ENCODE data around the gene ZNF69.

DNA sequence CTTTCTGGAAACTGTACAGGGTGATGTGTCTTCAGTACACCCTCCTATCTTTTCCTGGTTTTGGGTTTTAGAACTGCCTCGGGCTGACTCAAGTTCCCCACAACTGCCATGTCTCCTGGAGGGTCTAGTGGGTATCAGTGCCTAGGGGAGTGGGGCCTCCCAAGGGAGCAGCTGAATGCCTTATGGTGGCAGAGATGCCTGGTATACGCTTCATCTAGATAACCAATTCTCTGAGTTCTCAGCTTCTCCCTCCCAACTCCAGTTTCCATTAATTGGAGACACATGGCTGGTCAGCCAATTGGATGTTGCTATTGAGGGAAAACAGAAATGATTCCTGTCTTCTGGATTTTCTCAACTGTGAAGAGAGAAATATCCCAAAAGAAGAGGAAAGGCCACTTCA is 26.3 kb upstream of the ZNF69 start:
- TF ChIP-seq, protein P1, sequence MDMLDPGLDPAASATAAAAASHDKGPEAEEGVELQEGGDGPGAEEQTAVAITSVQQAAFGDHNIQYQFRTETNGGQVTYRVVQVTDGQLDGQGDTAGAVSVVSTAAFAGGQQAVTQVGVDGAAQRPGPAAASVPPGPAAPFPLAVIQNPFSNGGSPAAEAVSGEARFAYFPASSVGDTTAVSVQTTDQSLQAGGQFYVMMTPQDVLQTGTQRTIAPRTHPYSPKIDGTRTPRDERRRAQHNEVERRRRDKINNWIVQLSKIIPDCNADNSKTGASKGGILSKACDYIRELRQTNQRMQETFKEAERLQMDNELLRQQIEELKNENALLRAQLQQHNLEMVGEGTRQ (IDR thresholded peaks at IDR 0.05; ENCODE audit: low read depth, low read length), result no peak
- TF ChIP-seq MAFK (IDR thresholded peaks at IDR 0.05; ENCODE audit: low read depth, low read length), result no peak
- no peak for TF ChIP-seq CTCF (conservative IDR thresholded peaks at IDR 0.05; ENCODE audit: low read depth, low read length)
- no peak for TF ChIP-seq RAD21 (IDR thresholded peaks at IDR 0.05; ENCODE audit: low read length)
- TF ChIP-seq POLR2A (IDR thresholded peaks at IDR 0.05; ENCODE audit: low read depth, low read length), result no peak
- TF ChIP-seq MXI1 (IDR thresholded peaks at IDR 0.05; ENCODE audit: borderline replicate concordance, low read depth, low read length), result no peak
- no peak for TF ChIP-seq MAZ (IDR thresholded peaks at IDR 0.05; ENCODE audit: borderline replicate concordance, low read depth, low read length)
- TF ChIP-seq CEBPB (IDR thresholded peaks at IDR 0.05; ENCODE audit: low read depth, low read length), result no peak
- no peak for TF ChIP-seq NFE2L2 (IDR thresholded peaks at IDR 0.05; ENCODE audit: low read depth, low read length)
- TF ChIP-seq RFX5 (IDR thresholded peaks at IDR 0.05; ENCODE audit: low read depth, low read length), result no peak
- no peak for TF ChIP-seq ELK1 (IDR thresholded peaks at IDR 0.05; ENCODE audit: borderline replicate concordance, low read depth, low read length)
- TF ChIP-seq FOS (IDR thresholded peaks at IDR 0.05; ENCODE audit: low read depth, low read length), result no peak
